ENCODE measurements around the gene WDR75.
A peak's percentile ranks its signal among the peaks of the same experiment; 100 is the strongest.
"Not testable (repeated sequence)": the region's sequence is repeated elsewhere in the genome, so short reads cannot be mapped to it uniquely, and the experiment has no call there.

Gene WDR75

GRCh38 chr2:189474526-189474925 lies 33.3 kb downstream of the WDR75 start:
- no peaks in the 10 kb centered on the region for H3K27me3 ChIP-seq (ENCODE audit: control insufficient read depth, insufficient read depth, low read length)
- no peak overlapping the region for H3K4me3 ChIP-seq (ENCODE audit: low read depth, low read length)
- H3K9me3 ChIP-seq (ENCODE audit: control insufficient read depth, insufficient read depth, low read length), result no peaks in the 10 kb centered on the region
- no peak overlapping the region for H3K27ac ChIP-seq (ENCODE audit: low read depth, low read length)
- peaks cover 73% of the 10 kb centered on the region for H3K36me3 ChIP-seq (ENCODE audit: control insufficient read depth, insufficient read depth, low read length)
- H3K9ac ChIP-seq (ENCODE audit: low read depth, low read length), result no peak overlapping the region
- no peaks in the 10 kb centered on the region for H3K4me1 ChIP-seq (ENCODE audit: control insufficient read depth, insufficient read depth, low read length)

DNA sequence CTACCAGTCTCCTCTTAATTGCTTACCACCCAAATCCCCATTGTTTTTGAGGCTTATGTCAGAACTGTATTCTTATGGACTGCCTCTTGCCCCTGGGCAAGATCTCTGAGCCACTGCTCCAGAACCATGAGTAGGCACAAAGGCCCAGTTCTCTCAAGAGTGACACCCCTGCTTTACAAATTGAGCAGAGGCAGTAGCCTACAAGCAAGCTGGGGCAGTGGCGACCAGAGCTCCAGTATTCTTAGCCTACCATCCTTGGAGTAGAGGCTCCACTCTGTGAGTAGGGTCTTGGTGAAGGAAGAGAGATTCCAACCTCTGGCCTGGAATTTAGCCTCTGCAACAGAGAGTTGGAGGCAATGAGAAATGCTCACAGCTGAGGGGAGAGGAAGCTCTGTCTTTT lies 36.5 kb downstream of the WDR75 start:
- Histone ChIP-seq H3K4me3 (ENCODE audit: low read depth, low read length) (no peak overlapping the region), H3K27me3 (ENCODE audit: control insufficient read depth, insufficient read depth, low read length) (no peaks in the 10 kb centered on the region), H3K27ac (ENCODE audit: low read depth, low read length) (peak overlapping the region; percentile 15), H3K36me3 (ENCODE audit: control insufficient read depth, insufficient read depth, low read length) (peaks cover 41% of the 10 kb centered on the region), H3K9me3 (ENCODE audit: control insufficient read depth, insufficient read depth, low read length) (no peaks in the 10 kb centered on the region), H3K4me1 (ENCODE audit: control insufficient read depth, insufficient read depth, low read length) (no peaks in the 10 kb centered on the region), H3K9ac (ENCODE audit: low read depth, low read length) (no peak overlapping the region)

GRCh38 chr2:189478289-189478688 lies 37.0 kb downstream of the WDR75 start:
- H3K27me3 ChIP-seq (ENCODE audit: control insufficient read depth, insufficient read depth, low read length); H3K4me3 ChIP-seq (ENCODE audit: low read depth, low read length); H3K4me1 ChIP-seq (ENCODE audit: control insufficient read depth, insufficient read depth, low read length); H3K9ac ChIP-seq (ENCODE audit: low read depth, low read length); H3K9me3 ChIP-seq (ENCODE audit: control insufficient read depth, insufficient read depth, low read length); H3K27ac ChIP-seq (ENCODE audit: low read depth, low read length): not testable (repeated sequence)
- H3K36me3 ChIP-seq (ENCODE audit: control insufficient read depth, insufficient read depth, low read length), result peaks cover 37% of the 10 kb centered on the region

DNA sequence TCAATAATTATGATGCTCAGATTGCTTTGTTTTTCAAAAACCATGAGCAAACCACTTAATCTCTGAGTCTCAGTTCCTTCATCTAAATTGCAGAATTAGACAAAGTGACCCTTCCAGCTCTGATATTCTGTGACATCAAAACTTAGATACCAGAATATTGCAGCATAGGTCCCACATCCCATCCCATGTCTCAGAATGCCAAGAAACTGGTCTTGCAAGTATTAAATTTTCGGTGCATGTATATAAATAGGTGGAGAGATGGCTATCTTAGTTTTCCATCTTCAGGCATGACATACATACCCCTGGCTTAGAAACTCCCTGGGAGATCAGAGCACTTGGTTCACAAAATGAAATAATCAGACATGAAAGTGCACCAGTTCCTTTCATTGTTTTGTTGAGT lies 39.8 kb downstream of the WDR75 start:
- peaks cover 9% of the 10 kb centered on the region for H3K36me3 ChIP-seq (ENCODE audit: control insufficient read depth, insufficient read depth, low read length)
- no peaks in the 10 kb centered on the region for H3K9me3 ChIP-seq (ENCODE audit: control insufficient read depth, insufficient read depth, low read length)
- no peak overlapping the region for H3K4me3 ChIP-seq (ENCODE audit: low read depth, low read length)

GRCh38 chr2:189483571-189483970 lies 42.3 kb downstream of the WDR75 start:
- H3K36me3 ChIP-seq (ENCODE audit: control insufficient read depth, insufficient read depth, low read length), result no peaks in the 10 kb centered on the region
- H3K4me1 ChIP-seq (ENCODE audit: control insufficient read depth, insufficient read depth, low read length), result no peaks in the 10 kb centered on the region
- H3K4me3 ChIP-seq (ENCODE audit: low read depth, low read length), result no peak overlapping the region
- no peaks in the 10 kb centered on the region for H3K9me3 ChIP-seq (ENCODE audit: control insufficient read depth, insufficient read depth, low read length)
- no peak overlapping the region for H3K27ac ChIP-seq (ENCODE audit: low read depth, low read length)
- H3K9ac ChIP-seq (ENCODE audit: low read depth, low read length), result no peak overlapping the region
- H3K27me3 ChIP-seq (ENCODE audit: control insufficient read depth, insufficient read depth, low read length), result no peaks in the 10 kb centered on the region

More for the DNA sequence above, 39.8 kb downstream of the WDR75 start:
- Histone ChIP-seq H3K9ac (ENCODE audit: low read depth, low read length) (no peak overlapping the region), H3K4me1 (ENCODE audit: control insufficient read depth, insufficient read depth, low read length) (no peaks in the 10 kb centered on the region), H3K27ac (ENCODE audit: low read depth, low read length) (no peak overlapping the region), H3K27me3 (ENCODE audit: control insufficient read depth, insufficient read depth, low read length) (no peaks in the 10 kb centered on the region)

DNA sequence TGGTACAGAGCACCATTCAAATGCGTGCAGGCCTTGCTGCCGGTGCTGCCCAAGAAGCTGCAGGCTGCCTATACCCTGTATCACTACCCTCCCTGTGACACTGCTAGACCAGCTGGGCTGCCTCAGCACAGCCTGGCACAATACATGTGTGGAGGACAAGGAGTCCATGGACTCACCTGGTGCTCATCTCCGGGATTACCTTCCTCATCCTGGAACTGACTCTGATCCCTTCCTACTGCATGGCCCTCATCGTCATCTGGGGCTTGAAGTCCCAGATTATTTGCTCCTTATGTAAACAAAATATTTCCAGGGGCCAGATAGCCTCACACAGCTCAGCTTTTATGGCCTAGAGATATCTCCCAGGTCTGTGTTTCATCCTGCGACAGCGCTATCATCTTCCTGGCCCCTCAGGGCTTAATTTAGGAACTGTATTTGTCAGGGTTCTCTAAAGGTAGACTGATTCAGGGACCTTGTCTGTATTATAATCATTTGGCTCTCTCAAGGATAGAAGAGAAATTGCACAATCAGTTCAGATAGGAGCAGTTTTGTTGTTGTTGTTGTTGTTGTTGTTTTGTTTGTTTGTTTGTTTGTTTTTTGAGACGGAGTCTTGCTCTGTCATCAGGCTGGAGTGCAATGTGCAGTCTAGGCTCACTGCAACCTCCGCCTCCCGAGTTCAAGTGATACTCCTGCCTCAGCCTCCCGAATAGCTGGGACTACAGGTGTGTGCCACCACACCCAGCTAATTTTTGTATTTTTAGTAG lies 42.9 kb downstream of the WDR75 start:
- H3K9ac ChIP-seq (ENCODE audit: low read depth, low read length), result no peak overlapping the region

DNA sequence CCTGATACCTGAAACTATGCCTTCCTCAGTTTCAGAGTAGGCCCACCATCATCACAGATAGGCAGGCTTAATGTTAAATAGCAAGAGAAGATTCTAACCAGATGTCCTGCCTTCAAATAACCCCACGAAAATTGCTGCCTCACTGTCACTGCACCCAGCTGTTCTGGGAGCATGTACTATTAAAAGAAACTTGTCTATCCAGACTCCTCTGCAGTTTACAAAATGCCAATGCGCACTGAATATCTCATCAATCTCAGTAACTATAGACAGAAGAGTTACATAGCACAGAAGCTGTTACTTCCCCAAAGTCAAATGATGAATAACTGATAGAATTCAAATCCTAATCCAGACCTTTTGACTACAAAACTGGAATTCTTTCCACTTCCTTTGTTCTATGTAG lies 43.9 kb downstream of the WDR75 start:
- no peak overlapping the region for H3K9ac ChIP-seq (ENCODE audit: low read depth, low read length)
- H3K27ac ChIP-seq (ENCODE audit: low read depth, low read length), result no peak overlapping the region
- H3K4me3 ChIP-seq (ENCODE audit: low read depth, low read length), result no peak overlapping the region
- H3K27me3 ChIP-seq (ENCODE audit: control insufficient read depth, insufficient read depth, low read length), result no peaks in the 10 kb centered on the region
- no peaks in the 10 kb centered on the region for H3K4me1 ChIP-seq (ENCODE audit: control insufficient read depth, insufficient read depth, low read length)
- H3K36me3 ChIP-seq (ENCODE audit: control insufficient read depth, insufficient read depth, low read length), result no peaks in the 10 kb centered on the region
- no peaks in the 10 kb centered on the region for H3K9me3 ChIP-seq (ENCODE audit: control insufficient read depth, insufficient read depth, low read length)

More for the DNA sequence above, 42.9 kb downstream of the WDR75 start:
- Histone ChIP-seq H3K27me3 (ENCODE audit: control insufficient read depth, insufficient read depth, low read length) (no peaks in the 10 kb centered on the region), H3K4me3 (ENCODE audit: low read depth, low read length) (no peak overlapping the region), H3K4me1 (ENCODE audit: control insufficient read depth, insufficient read depth, low read length) (no peaks in the 10 kb centered on the region), H3K9me3 (ENCODE audit: control insufficient read depth, insufficient read depth, low read length) (no peaks in the 10 kb centered on the region), H3K27ac (ENCODE audit: low read depth, low read length) (no peak overlapping the region), H3K36me3 (ENCODE audit: control insufficient read depth, insufficient read depth, low read length) (no peaks in the 10 kb centered on the region)

- Histone ChIP-seq H3K4me3 (ENCODE audit: low read depth, low read length) (no peak overlapping the region), H3K9me3 (ENCODE audit: control insufficient read depth, insufficient read depth, low read length) (no peaks in the 10 kb centered on the region), H3K27me3 (ENCODE audit: control insufficient read depth, insufficient read depth, low read length) (no peaks in the 10 kb centered on the region), H3K27ac (ENCODE audit: low read depth, low read length) (no peak overlapping the region), H3K36me3 (ENCODE audit: control insufficient read depth, insufficient read depth, low read length) (no peaks in the 10 kb centered on the region), H3K9ac (ENCODE audit: low read depth, low read length) (no peak overlapping the region), H3K4me1 (ENCODE audit: control insufficient read depth, insufficient read depth, low read length) (no peaks in the 10 kb centered on the region)
These were observed 45.0 kb downstream of the WDR75 start for GRCh38 chr2:189486237-189486770.

DNA sequence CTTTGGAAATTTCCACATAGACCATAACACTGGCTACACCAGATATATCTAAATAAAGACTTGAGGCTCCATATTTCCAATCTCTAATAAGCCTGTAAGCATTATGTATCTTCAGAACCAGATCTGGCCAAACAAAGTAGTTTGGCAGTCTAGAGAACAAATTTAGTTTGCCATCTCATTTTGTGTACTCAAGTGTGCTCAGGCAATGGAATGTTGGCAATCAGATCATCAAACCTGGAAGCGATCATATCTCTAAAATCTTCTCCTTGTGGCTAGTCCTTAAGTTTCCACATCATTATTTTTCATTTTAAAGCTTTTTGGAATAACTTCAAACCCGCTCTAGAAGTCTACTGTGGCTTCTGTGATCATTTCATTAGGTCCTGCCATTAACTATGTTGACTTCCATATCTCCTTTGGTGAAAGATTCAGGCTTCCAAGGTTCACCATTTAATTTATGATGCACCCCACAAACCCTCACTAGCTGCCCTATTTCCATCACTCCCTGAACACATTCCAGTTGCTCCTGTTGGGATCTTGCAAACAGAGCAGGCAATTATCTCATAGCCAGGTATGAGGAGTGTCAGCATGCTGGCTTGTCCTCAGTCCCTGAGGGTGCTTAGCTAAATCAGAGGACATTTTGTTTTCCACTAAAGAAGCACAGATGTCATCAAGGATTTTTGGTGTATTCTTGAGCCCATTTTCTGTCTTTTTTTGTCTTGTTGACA lies 46.2 kb downstream of the WDR75 start:
- Histone ChIP-seq H3K27ac (ENCODE audit: low read depth, low read length) (no peak overlapping the region), H3K9me3 (ENCODE audit: control insufficient read depth, insufficient read depth, low read length) (no peaks in the 10 kb centered on the region), H3K36me3 (ENCODE audit: control insufficient read depth, insufficient read depth, low read length) (no peaks in the 10 kb centered on the region), H3K4me3 (ENCODE audit: low read depth, low read length) (no peak overlapping the region), H3K4me1 (ENCODE audit: control insufficient read depth, insufficient read depth, low read length) (no peaks in the 10 kb centered on the region), H3K9ac (ENCODE audit: low read depth, low read length) (no peak overlapping the region), H3K27me3 (ENCODE audit: control insufficient read depth, insufficient read depth, low read length) (no peaks in the 10 kb centered on the region)

DNA sequence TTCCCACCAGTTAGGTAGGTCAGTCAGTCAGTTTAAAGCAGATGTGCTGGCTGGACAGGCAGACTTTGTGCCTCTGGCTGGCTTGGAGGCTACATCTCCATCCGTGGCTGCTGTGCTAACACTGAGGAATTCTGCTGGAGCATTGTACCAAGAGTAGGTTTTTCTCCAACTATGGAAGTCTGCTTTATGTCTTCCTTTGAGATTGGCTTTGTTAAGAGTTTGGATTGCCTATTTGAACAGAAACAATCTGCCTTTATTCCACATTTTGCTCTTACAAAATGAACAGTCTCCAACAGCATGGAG lies 46.7 kb downstream of the WDR75 start:
- Histone ChIP-seq H3K9me3 (ENCODE audit: control insufficient read depth, insufficient read depth, low read length) (no peaks in the 10 kb centered on the region), H3K9ac (ENCODE audit: low read depth, low read length) (no peak overlapping the region), H3K4me3 (ENCODE audit: low read depth, low read length) (no peak overlapping the region), H3K27ac (ENCODE audit: low read depth, low read length) (no peak overlapping the region), H3K36me3 (ENCODE audit: control insufficient read depth, insufficient read depth, low read length) (no peaks in the 10 kb centered on the region), H3K4me1 (ENCODE audit: control insufficient read depth, insufficient read depth, low read length) (no peaks in the 10 kb centered on the region), H3K27me3 (ENCODE audit: control insufficient read depth, insufficient read depth, low read length) (no peaks in the 10 kb centered on the region)

GRCh38 chr2:189492451-189492850 lies 51.2 kb downstream of the WDR75 start:
- Histone ChIP-seq H3K4me3 (ENCODE audit: low read depth, low read length) (no peak overlapping the region), H3K36me3 (ENCODE audit: control insufficient read depth, insufficient read depth, low read length) (no peaks in the 10 kb centered on the region), H3K4me1 (ENCODE audit: control insufficient read depth, insufficient read depth, low read length) (no peaks in the 10 kb centered on the region), H3K9me3 (ENCODE audit: control insufficient read depth, insufficient read depth, low read length) (no peaks in the 10 kb centered on the region), H3K9ac (ENCODE audit: low read depth, low read length) (no peak overlapping the region), H3K27me3 (ENCODE audit: control insufficient read depth, insufficient read depth, low read length) (no peaks in the 10 kb centered on the region), H3K27ac (ENCODE audit: low read depth, low read length) (no peak overlapping the region)
